DMS53 (cell line): ENCODE data around the gene ARHGEF28.

Experiments used
- DNase-seq: peaks from one replicate; lab custom pipeline; 2025; lab: John Stamatoyannopoulos, UW

Gene ARHGEF28

GRCh38 chr5:73623060-73623459 lies 2.9 kb upstream of the ARHGEF28 start:
- DNase-seq = no peak

GRCh38 chr5:73623901-73624404 lies 2.0 kb upstream of the ARHGEF28 start:
- peak; percentile 60 for DNase-seq

GRCh38 chr5:73624888-73625287 lies 1.1 kb upstream of the ARHGEF28 start:
- DNase-seq = no peak

- peak; percentile 64 for DNase-seq
These were observed 538 bp upstream of the ARHGEF28 start for GRCh38 chr5:73625372-73625943.

GRCh38 chr5:73626814-73627313 lies 868 bp downstream of the ARHGEF28 start:
- no peak for DNase-seq

- no peak for DNase-seq
These were observed 3.5 kb downstream of the ARHGEF28 start for GRCh38 chr5:73629456-73629855.

GRCh38 chr5:73630765-73631164 lies 4.8 kb downstream of the ARHGEF28 start:
- no peak for DNase-seq

- no peak for DNase-seq
These were observed 5.5 kb downstream of the ARHGEF28 start for GRCh38 chr5:73631500-73631899.

GRCh38 chr5:73633060-73633459 lies 7.1 kb downstream of the ARHGEF28 start:
- no peak for DNase-seq

- DNase-seq = no peak
These were observed 10.4 kb downstream of the ARHGEF28 start for GRCh38 chr5:73636408-73636807.

- no peak for DNase-seq
These were observed 11.6 kb downstream of the ARHGEF28 start for GRCh38 chr5:73637565-73637964.

- DNase-seq = no peak
These were observed 12.5 kb downstream of the ARHGEF28 start for GRCh38 chr5:73638344-73639095.

GRCh38 chr5:73640861-73641320 lies 14.9 kb downstream of the ARHGEF28 start:
- DNase-seq = peak; percentile 30

GRCh38 chr5:73641811-73642210 lies 15.8 kb downstream of the ARHGEF28 start:
- DNase-seq = no peak

GRCh38 chr5:73642344-73642743 lies 16.3 kb downstream of the ARHGEF28 start:
- no peak for DNase-seq

GRCh38 chr5:73644385-73644963 lies 18.5 kb downstream of the ARHGEF28 start:
- DNase-seq = no peak

GRCh38 chr5:73647721-73648120 lies 21.7 kb downstream of the ARHGEF28 start:
- DNase-seq = no peak

- DNase-seq = no peak
These were observed 22.5 kb downstream of the ARHGEF28 start for GRCh38 chr5:73648515-73648914.

- no peak for DNase-seq
These were observed 23.9 kb downstream of the ARHGEF28 start for GRCh38 chr5:73649926-73650325.

- peak; percentile 6 for DNase-seq
These were observed 26.4 kb downstream of the ARHGEF28 start for GRCh38 chr5:73652391-73652790.

GRCh38 chr5:73654171-73654811 lies 28.3 kb downstream of the ARHGEF28 start:
- DNase-seq = peak; percentile 51

GRCh38 chr5:73654819-73655318 lies 28.9 kb downstream of the ARHGEF28 start:
- DNase-seq = no peak
